Subcutaneous adipose tissue (tissue), 4 donors: ENCODE results near the gene HIVEP3. TPM values are rescaled to one million over a fixed set of nuclear protein-coding genes. Genes with fewer than 3 reads are reported as not detected.

Experiments
- CTCF ChIP-seq: fragments of 450-650 bp; IDR thresholded peaks from one replicate; pipeline ENCODE4 v1.5.1; 2016; ENCODE audit warnings: low read depth, mild to moderate bottlenecking, control low read depth, antibody characterized with exemption, moderate library complexity
- total RNA-seq, 4 donors: library from RNA; depleted of rRNA; stranded (reverse); fragments of >200 nt; gene quantifications; one replicate each; pipeline ENCODE4 v1.1.0, GENCODE V29; 2016

HIVEP3 gene
- total RNA-seq, 4 donors from 2014 or later = 2.4 to 9.6 (median 5.0) TPM

- TF ChIP-seq CTCF = no peak
These were observed 231.7 kb downstream of the HIVEP3 start for GRCh38 chr1:41687007-41687406.

GRCh38 chr1:41683681-41684500 is 234.8 kb downstream of the HIVEP3 start:
- TF ChIP-seq CTCF = no peak

GRCh38 chr1:41682845-41683625 is 235.7 kb downstream of the HIVEP3 start:
- no peak for TF ChIP-seq CTCF

- no peak for TF ChIP-seq CTCF
These were observed 236.6 kb downstream of the HIVEP3 start for GRCh38 chr1:41682149-41682548.

- TF ChIP-seq CTCF = no peak
These were observed 237.2 kb downstream of the HIVEP3 start for GRCh38 chr1:41681331-41682098.

GRCh38 chr1:41679994-41680393 is 238.7 kb downstream of the HIVEP3 start:
- no peak for TF ChIP-seq CTCF
